ENCODE results near the gene ITK.

The ITK gene

GRCh38 chr5:157286761-157287211 is 106.1 kb downstream of the ITK start:
- no peak for DNase-seq
- Histone ChIP-seq H3K27me3 (no peaks in the 10 kb centered on the region), H3K4me1 (no peaks in the 10 kb centered on the region), H3K27ac (no peak overlapping the region), H3K9me3 (no peaks in the 10 kb centered on the region), H3K4me3 (no peak overlapping the region), H3K36me3 (peaks cover 0 to 9% (median 5%) of the 10 kb centered on the region in 3 donors)
- no peak for TF ChIP-seq CTCF (IDR thresholded peaks at IDR 0.05)
- intact Hi-C loops (cut with DNase I; ENCODE audit: low total_unique reads), result no loop called here

GRCh38 chr5:157288405-157289163 is 107.9 kb downstream of the ITK start:
- no peak for TF ChIP-seq CTCF (IDR thresholded peaks at IDR 0.05)
- DNase-seq, result no peak
- Histone ChIP-seq H3K9me3 (no peaks in the 10 kb centered on the region), H3K36me3 (peaks cover 0 to 9% (median 5%) of the 10 kb centered on the region in 3 donors), H3K27me3 (no peaks in the 10 kb centered on the region), H3K4me1 (no peaks in the 10 kb centered on the region), H3K27ac (no peak overlapping the region), H3K4me3 (no peak overlapping the region)
- intact Hi-C loops (cut with DNase I; ENCODE audit: low total_unique reads), result no loop called here

GRCh38 chr5:157289164-157289819 is 108.7 kb downstream of the ITK start:
- Histone ChIP-seq H3K27me3 (no peaks in the 10 kb centered on the region), H3K36me3 (peaks cover 0 to 9% (median 5%) of the 10 kb centered on the region in 3 donors), H3K27ac (no peak overlapping the region), H3K9me3 (no peaks in the 10 kb centered on the region), H3K4me1 (no peaks in the 10 kb centered on the region), H3K4me3 (no peak overlapping the region)
- no peak for DNase-seq
- TF ChIP-seq CTCF (IDR thresholded peaks at IDR 0.05), result no peak
- intact Hi-C loops (cut with DNase I; ENCODE audit: low total_unique reads), result no loop called here

GRCh38 chr5:157290156-157290980 is 109.7 kb downstream of the ITK start:
- intact Hi-C loops (cut with DNase I; ENCODE audit: low total_unique reads), result no loop called here
- Histone ChIP-seq H3K9me3 (no peaks in the 10 kb centered on the region), H3K36me3 (peaks cover 0 to 9% (median 5%) of the 10 kb centered on the region in 3 donors), H3K4me3 (no peak overlapping the region), H3K27me3 (no peaks in the 10 kb centered on the region), H3K27ac (no peak overlapping the region), H3K4me1 (no peaks in the 10 kb centered on the region)
- DNase-seq, result no peak
- no peak for TF ChIP-seq CTCF (IDR thresholded peaks at IDR 0.05)

- DNase-seq, result no peak
- no peaks in the 10 kb centered on the region for H3K9me3 ChIP-seq
- H3K4me3 ChIP-seq, result no peak overlapping the region
- H3K4me1 ChIP-seq, result no peaks in the 10 kb centered on the region
- H3K27ac ChIP-seq, result no peak overlapping the region
- no peak for TF ChIP-seq CTCF (IDR thresholded peaks at IDR 0.05)
- no peaks in the 10 kb centered on the region for H3K27me3 ChIP-seq
- peaks cover 0 to 9% (median 5%) of the 10 kb centered on the region in 3 donors for H3K36me3 ChIP-seq
- intact Hi-C loops (cut with DNase I; ENCODE audit: low total_unique reads), result no loop called here
Observed at GRCh38 chr5:157290981-157291711, 110.5 kb downstream of the ITK start.

Data from tibial artery (tissue), 4 donors.